K562 (cell line): ENCODE measurements around the gene BFSP2. TPM values are rescaled to one million over a fixed set of nuclear protein-coding genes. Genes with fewer than 3 reads are reported as not detected.

Experiments
- ATAC-seq: fragments of 200-7000 bp; cut with Tn5 transposase; 3 replicates; pipeline ENCODE4 v1.9.1; 2020; ENCODE audit warnings: moderate library complexity
- BruUV-seq: library from RNA; stranded (reverse); fragments of 400-500 nt; replicated peaks from 2 replicates; lab custom pipeline; 2021; lab: Mats Ljungman, UMichigan
- CTCF ChIA-PET: fragments of 300-600 bp; formaldehyde crosslinking; extraction: SDS; loops from one replicate; lab custom pipeline; 2021; ENCODE audit warnings: low intra/inter-chr PET ratio; lab: Yijun Ruan, JAX
- POLR2A ChIA-PET: fragments of 300-600, 350-650 bp; sonication (Branson Sonifier 250); formaldehyde crosslinking; extraction: SDS; loops from one replicate; lab custom pipeline; 2021; ENCODE audit warnings: antibody characterized with exemption, inconsistent platforms; lab: Yijun Ruan, JAX
- DNase-seq, 4 experiments: peaks; one replicate each; pipeline versions ENCODE4 v3.0.0 to v3.0.0-alpha.2; 2011 to 2018; ENCODE audit warnings: low spot score in 3 of 4, mixed read lengths in 3 of 4; ENCODE audit errors: extremely low read depth in 1 of 4
- FAIRE-seq: peaks from 2 replicates; lab custom pipeline; 2011; peaks lifted over from hg19 to GRCh38; lab: Jason Lieb, UNC
- H2AFZ ChIP-seq: 2 replicates; pipeline ENCODE4 v1.6.0; 2011; ENCODE audit warnings: low read depth, low read length, control low read depth, inconsistent platforms
- H3K27ac ChIP-seq: fragments of 200-600 bp; 3 replicates; pipeline ENCODE4 v1.8.0; 2011; ENCODE audit warnings: low read depth, mild to moderate bottlenecking, control low read depth, inconsistent platforms, low read length, moderate library complexity, mixed read lengths; ENCODE audit errors: extremely low read depth
- H3K27me3 ChIP-seq, 2 experiments: fragments of 300-600 bp in 1 of 2; 2 replicates in 1 of 2; 3 replicates in 1 of 2; pipeline versions ENCODE4 v1.6.0 to v1.8.0; 2011; ENCODE audit warnings: inconsistent platforms in 2 of 2, low read length in 2 of 2, mild to moderate bottlenecking in 1 of 2, mixed read lengths in 1 of 2, moderate library complexity in 1 of 2; ENCODE audit not compliant: control insufficient read depth in 2 of 2, insufficient read depth in 2 of 2
- H3K36me3 ChIP-seq: fragments of 300-600 bp; 3 replicates; pipeline ENCODE4 v1.8.0; 2011; ENCODE audit warnings: mild to moderate bottlenecking, low read length, inconsistent platforms; ENCODE audit not compliant: control insufficient read depth, insufficient read depth
- H3K4me1 ChIP-seq, 2 experiments: fragments of 200-600 bp in 1 of 2; replicated peaks in 1 of 2; 2 replicates in 1 of 2; 3 replicates in 1 of 2; pipeline versions ENCODE4 v1.5.1 to v1.8.0; 2011; ENCODE audit warnings: inconsistent platforms in 2 of 2, low read length in 2 of 2, mild to moderate bottlenecking in 1 of 2, mixed read lengths in 1 of 2, moderate library complexity in 1 of 2; ENCODE audit not compliant: control insufficient read depth in 2 of 2, insufficient read depth in 2 of 2
- H3K4me2 ChIP-seq: 2 replicates; pipeline ENCODE4 v1.6.1; 2011; ENCODE audit warnings: low read length, control low read depth, inconsistent platforms, mixed read lengths; ENCODE audit not compliant: insufficient read depth
- H3K4me3 ChIP-seq: fragments of 200-600 bp; sonication (generic), shearing (Covaris generic); 2 replicates; pipeline ENCODE4 v1.5.1; 2016; ENCODE audit warnings: control low read depth, inconsistent platforms
- H3K79me2 ChIP-seq: fragments of 200-600 bp; 3 replicates; pipeline ENCODE4 v1.8.0; 2011; ENCODE audit warnings: low read length, inconsistent platforms; ENCODE audit not compliant: control insufficient read depth, insufficient read depth
- H3K9ac ChIP-seq, 2 experiments: 2 replicates each; pipeline versions ENCODE4 v1.6.0 to v1.6.1; 2011; ENCODE audit warnings: low read depth in 2 of 2, low read length in 2 of 2, control low read depth in 1 of 2, inconsistent platforms in 1 of 2, mild to moderate bottlenecking in 1 of 2, mixed read lengths in 1 of 2; ENCODE audit not compliant: insufficient read depth in 1 of 2
- H3K9me1 ChIP-seq: one replicate; pipeline ENCODE4 v1.6.0; 2011; ENCODE audit warnings: inconsistent platforms, mild to moderate bottlenecking, low read length, moderate library complexity; ENCODE audit not compliant: control insufficient read depth, insufficient read depth
- H3K9me3 ChIP-seq: replicated peaks from 2 replicates; pipeline ENCODE4 v1.5.1; 2011; ENCODE audit warnings: low read depth, low read length, inconsistent platforms; ENCODE audit not compliant: control insufficient read depth, insufficient read depth
- H4K20me1 ChIP-seq: replicated peaks from 2 replicates; pipeline ENCODE4 v1.6.1; 2011; ENCODE audit warnings: low read length, inconsistent platforms, mixed read lengths; ENCODE audit not compliant: control insufficient read depth, insufficient read depth
- E2F4 ChIP-seq: sonication (generic); formaldehyde crosslinking; IDR thresholded peaks from 2 replicates; pipeline ENCODE4 v1.8.0; 2022; ENCODE audit warnings: mild to moderate bottlenecking, low read depth, missing genetic modification reagents
- THAP7 ChIP-seq: fragments of 250-450 bp; sonication (Bioruptor Pico); IDR thresholded peaks from 2 replicates; pipeline ENCODE4 v1.5.0; 2021
- ZBTB17 ChIP-seq: fragments of 450-650 bp; formaldehyde crosslinking; IDR thresholded peaks from 2 replicates; pipeline ENCODE4 v1.4.0; 2020; ENCODE audit warnings: mild to moderate bottlenecking
- in situ Hi-C: fragments of 300-500 bp; cut with MboI; formaldehyde crosslinking; loops from 4 replicates; pipeline ENCODE4 v1.15.0; 2018; ENCODE audit warnings: inconsistent platforms, mixed read lengths
- intact Hi-C: fragments of 100-400 bp; cut with micrococcal nuclease; formaldehyde crosslinking; loops from 2 replicates; pipeline ENCODE4 v1.14.2; 2022
- polyA plus RNA-seq, 8 experiments: library from polyadenylated mRNA; depleted of rRNA in 4 of 8; stranded (reverse) in 5 of 8; unstranded in 3 of 8; fragments of >200 nt; fragmentation: Nextera tagmentation in 2 of 8; fragmentation: Illumina TruSeq in 1 of 8; extraction: Ambion mirVana in 2 of 8; extraction: Trizol in 1 of 8; gene quantifications; 2 replicates each; pipeline versions ENCODE4 v1.2.1 to v1.2.3, GENCODE V29; 2011 to 2014; ENCODE audit warnings: inconsistent platforms in 1 of 8, missing spikeins in 1 of 8
- total RNA-seq, 7 experiments: library from RNA; depleted of rRNA in 6 of 7; stranded (reverse); fragments of >200 nt in 6 of 7; fragmentation: Illumina TruSeq in 2 of 7; extraction: Trizol in 2 of 7; gene quantifications; 2 replicates each; pipeline versions ENCODE4 v1.2.1 to v1.2.3, GENCODE V29; 2011 to 2021; ENCODE audit warnings: low replicate concordance in 1 of 7

The BFSP2 gene
- total and polyA plus RNA-seq, 9 of the 15 experiments (the other 6 are each of a cell fraction or from before 2014, with no cell fraction given) = not detected

- DNase-seq (no peak), FAIRE-seq (no peak), ATAC-seq (no peak)
- no TSS peak for BruUV-seq
- no peak overlapping the region for H3K4me2 ChIP-seq
- no peaks in the 10 kb centered on the region for H4K20me1 ChIP-seq
- no peak for TF ChIP-seq E2F4 (CRISPR knock-in tag)
- no peak for TF ChIP-seq THAP7 (CRISPR knock-in tag)
- no peak for TF ChIP-seq ZBTB17 (CRISPR knock-in tag)
- no peaks in the 10 kb centered on the region for H3K36me3 ChIP-seq
- peaks cover 2 to 3% of the 10 kb centered on the region in 2 experiments; a peak in 3 of 5 replicates for H3K27me3 ChIP-seq
- no peaks in the 10 kb centered on the region for H3K9me1 ChIP-seq
- in situ Hi-C loops (no loop called here), intact Hi-C loops (no loop called here)
- H2AFZ ChIP-seq = no peak overlapping the region
- CTCF ChIA-PET = no interaction called here
- H3K9ac ChIP-seq = no peak overlapping the region
- no peak overlapping the region for H3K27ac ChIP-seq
- POLR2A ChIA-PET = no interaction called here
- H3K9me3 ChIP-seq = no peaks in the 10 kb centered on the region
- no peaks in the 10 kb centered on the region for H3K4me1 ChIP-seq
- no peaks in the 10 kb centered on the region for H3K79me2 ChIP-seq
- H3K4me3 ChIP-seq = no peak overlapping the region
Observed at GRCh38 chr3:133509488-133509887, 109.6 kb downstream of the BFSP2 start.
